IgD-negative memory B cell (primary cell): Measurements from ENCODE around the gene CDH13. TPM values are rescaled to one million over a fixed set of nuclear protein-coding genes. Genes with fewer than 3 reads are reported as not detected.

Source experiments
- H3K27ac Mint-ChIP-seq, 3 donors: one replicate each; pipeline ENCODE4 v1.8.0; 2020 to 2022; ENCODE audit warnings: mild to moderate bottlenecking in 3 of 3, mixed read lengths in 3 of 3, moderate library complexity in 1 of 3
- H3K27me3 Mint-ChIP-seq: one replicate; pipeline ENCODE4 v1.8.0; 2021; ENCODE audit warnings: mixed read lengths
- H3K36me3 Mint-ChIP-seq: one replicate; pipeline ENCODE4 v1.8.0; 2020; ENCODE audit warnings: mild to moderate bottlenecking, mixed read lengths
- H3K4me1 Mint-ChIP-seq, 3 donors: one replicate each; pipeline ENCODE4 v1.8.0; 2020 to 2022; ENCODE audit warnings: mixed read lengths in 3 of 3, mild to moderate bottlenecking in 1 of 3
- H3K4me3 Mint-ChIP-seq, 4 donors: one replicate each; pipeline ENCODE4 v1.8.0; 2020 to 2022; ENCODE audit warnings: mild to moderate bottlenecking in 4 of 4, mixed read lengths in 4 of 4, moderate library complexity in 3 of 4
- H3K9me3 Mint-ChIP-seq, 3 donors: one replicate each; pipeline ENCODE4 v1.8.0; 2020 to 2021; ENCODE audit warnings: mixed read lengths in 3 of 3, mild to moderate bottlenecking in 1 of 3
- polyA plus RNA-seq: library from polyadenylated mRNA; unstranded; fragments of 300-500 nt; fragmentation: Illumina TruSeq; gene quantifications from one replicate; pipeline ENCODE4 v1.2.3, GENCODE V29; 2021

Gene CDH13
- polyA plus RNA-seq, 1 donor from 2014 or later, result 0.23 TPM

- no peaks in the 10 kb centered on the region for H3K9me3 Mint-ChIP-seq
- no peaks in the 10 kb centered on the region for H3K36me3 Mint-ChIP-seq
- H3K27me3 Mint-ChIP-seq, result peaks cover 2% of the 10 kb centered on the region
- no peak overlapping the region for H3K27ac Mint-ChIP-seq
- no peak overlapping the region for H3K4me3 Mint-ChIP-seq
- H3K4me1 Mint-ChIP-seq, result no peaks in the 10 kb centered on the region
Observed at GRCh38 chr16:83348991-83349390, 722.2 kb downstream of the CDH13 start.

DNA sequence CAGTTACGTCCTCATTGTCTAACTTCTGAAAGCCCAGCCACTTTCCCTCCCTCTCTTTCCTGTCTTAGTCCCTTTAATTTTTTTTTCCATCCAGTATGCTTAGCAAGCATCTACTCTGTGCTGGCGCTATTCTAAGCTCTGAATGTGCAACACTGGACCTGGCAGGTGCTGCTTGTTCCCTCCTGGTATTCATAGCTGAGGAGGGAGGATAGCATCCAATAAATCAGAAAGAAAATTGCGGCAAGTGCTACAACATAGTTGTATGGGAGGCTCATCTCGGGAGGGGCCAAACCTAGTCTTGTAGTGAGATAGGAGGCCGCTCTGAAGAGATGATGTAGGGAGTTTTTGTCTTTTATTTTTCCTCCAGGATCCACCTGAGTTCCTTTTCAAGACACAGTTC, 723.7 kb downstream of the CDH13 start:
- H3K9me3 Mint-ChIP-seq, result no peaks in the 10 kb centered on the region
- H3K36me3 Mint-ChIP-seq, result no peaks in the 10 kb centered on the region
- H3K27me3 Mint-ChIP-seq, result peaks cover 3% of the 10 kb centered on the region
- no peak overlapping the region for H3K27ac Mint-ChIP-seq
- no peak overlapping the region for H3K4me3 Mint-ChIP-seq
- no peaks in the 10 kb centered on the region for H3K4me1 Mint-ChIP-seq

DNA sequence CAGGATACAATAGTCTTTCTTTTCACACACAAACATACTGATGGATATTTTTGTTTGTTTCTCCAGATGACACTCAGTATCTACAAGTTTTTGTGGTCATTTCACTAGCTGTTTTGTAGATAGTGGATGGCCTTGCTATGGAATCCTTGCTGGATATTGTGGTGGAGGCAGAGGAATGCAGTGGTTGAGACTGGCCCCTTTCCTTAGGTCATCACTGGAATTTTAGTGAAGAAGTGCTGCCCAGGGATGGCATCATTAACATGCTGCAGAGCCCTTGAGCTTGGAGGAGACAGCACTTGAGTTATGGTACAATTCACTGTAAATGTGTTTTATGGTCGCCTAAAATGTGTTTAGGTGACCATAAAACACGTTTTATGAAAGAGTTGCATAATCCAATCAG, 725.1 kb downstream of the CDH13 start:
- Mint-ChIP-seq H3K4me3 (no peak overlapping the region), H3K27me3 (peaks cover 3% of the 10 kb centered on the region), H3K4me1 (peaks cover 0 to 4% (median 0%) of the 10 kb centered on the region in 3 donors), H3K9me3 (no peaks in the 10 kb centered on the region), H3K27ac (no peak overlapping the region), H3K36me3 (no peaks in the 10 kb centered on the region)

DNA sequence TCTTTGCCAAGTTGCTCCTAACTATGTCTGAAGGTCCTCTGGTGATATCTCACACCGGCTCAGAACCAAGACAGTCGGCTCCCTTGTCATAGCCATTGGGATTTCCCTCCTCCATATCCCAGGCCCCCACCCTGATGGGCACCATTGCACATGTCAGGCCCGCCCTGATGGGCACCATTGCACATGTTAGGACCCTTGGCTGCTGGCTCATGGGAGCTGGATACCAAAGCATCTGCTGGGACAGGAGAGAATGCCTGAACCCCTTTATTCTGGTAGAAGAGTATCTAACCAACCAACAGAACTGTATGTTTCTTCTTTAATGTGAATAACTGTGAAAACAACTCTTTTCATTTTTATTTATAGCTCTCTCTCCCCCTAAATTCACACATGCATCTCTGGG, 726.5 kb downstream of the CDH13 start:
- Mint-ChIP-seq H3K9me3 (no peaks in the 10 kb centered on the region), H3K27me3 (peaks cover 3% of the 10 kb centered on the region), H3K4me3 (no peak overlapping the region), H3K4me1 (peaks cover 0 to 4% (median 0%) of the 10 kb centered on the region in 3 donors), H3K36me3 (no peaks in the 10 kb centered on the region), H3K27ac (no peak overlapping the region)

DNA sequence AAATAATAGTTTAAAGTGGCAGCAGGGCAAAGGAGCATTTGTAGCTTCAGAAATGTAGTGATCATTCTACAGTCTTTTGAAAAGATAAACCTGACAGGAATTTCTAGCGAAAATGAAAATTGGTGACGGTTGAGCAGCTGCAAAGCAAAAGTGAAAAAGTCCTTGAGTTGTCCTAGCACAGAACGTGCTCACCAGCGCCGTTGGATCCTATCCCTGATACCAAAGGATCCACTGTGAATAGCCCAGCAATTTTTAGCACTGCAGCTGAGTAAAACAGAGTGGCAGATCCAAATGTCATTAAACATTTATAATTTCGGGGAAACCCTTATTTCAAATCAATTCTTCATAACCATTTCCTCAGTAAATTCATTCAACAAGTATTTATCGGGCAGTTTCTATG, 727.2 kb downstream of the CDH13 start:
- H3K4me3 Mint-ChIP-seq, result no peak overlapping the region
- no peak overlapping the region for H3K27ac Mint-ChIP-seq
- H3K27me3 Mint-ChIP-seq, result peaks cover 3% of the 10 kb centered on the region
- H3K36me3 Mint-ChIP-seq, result no peaks in the 10 kb centered on the region
- H3K9me3 Mint-ChIP-seq, result no peaks in the 10 kb centered on the region
- peaks cover 0 to 4% (median 0%) of the 10 kb centered on the region in 3 donors for H3K4me1 Mint-ChIP-seq

DNA sequence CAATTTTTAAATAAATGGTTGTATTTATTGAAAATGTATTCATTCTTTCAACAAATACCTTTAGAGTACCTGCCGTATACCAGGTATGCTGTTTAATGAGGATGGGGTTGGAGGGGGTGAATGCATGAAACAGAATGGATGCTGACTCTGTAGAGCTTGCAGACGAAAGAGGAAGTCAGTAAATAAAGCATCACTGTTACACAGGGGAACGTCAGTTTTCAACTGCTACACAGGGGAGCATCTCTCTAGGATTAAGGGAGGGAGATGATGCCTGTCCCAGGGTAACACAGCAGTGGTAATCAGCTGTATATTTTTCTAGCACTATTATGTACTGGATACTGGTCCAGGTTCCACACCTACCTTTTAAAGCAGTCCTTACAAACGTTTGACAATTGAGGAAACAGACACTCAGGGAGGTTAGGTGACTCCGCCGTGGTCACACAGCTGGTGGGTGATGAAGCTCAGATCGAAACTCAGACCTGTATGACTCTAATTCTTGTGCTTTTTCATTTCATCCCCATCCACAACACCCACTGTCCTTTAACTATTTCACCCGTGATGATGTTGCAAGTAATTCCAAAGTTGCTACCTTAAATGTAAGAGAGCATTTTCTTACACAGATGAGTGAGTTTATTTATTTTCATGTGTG, 728.9 kb downstream of the CDH13 start:
- peaks cover 0 to 4% (median 0%) of the 10 kb centered on the region in 3 donors for H3K4me1 Mint-ChIP-seq
- H3K4me3 Mint-ChIP-seq, result no peak overlapping the region
- H3K9me3 Mint-ChIP-seq, result no peaks in the 10 kb centered on the region
- peaks cover 2% of the 10 kb centered on the region for H3K27me3 Mint-ChIP-seq
- H3K36me3 Mint-ChIP-seq, result no peaks in the 10 kb centered on the region
- H3K27ac Mint-ChIP-seq, result no peak overlapping the region

- Mint-ChIP-seq H3K36me3 (no peaks in the 10 kb centered on the region), H3K9me3 (no peaks in the 10 kb centered on the region), H3K4me1 (peaks cover 0 to 4% (median 0%) of the 10 kb centered on the region in 3 donors), H3K27ac (no peak overlapping the region), H3K4me3 (no peak overlapping the region), H3K27me3 (peaks cover 3% of the 10 kb centered on the region)
Observed at GRCh38 chr16:83356266-83356665, 729.5 kb downstream of the CDH13 start.

GRCh38 chr16:83356986-83357385, 730.2 kb downstream of the CDH13 start:
- no peaks in the 10 kb centered on the region for H3K9me3 Mint-ChIP-seq
- no peak overlapping the region for H3K4me3 Mint-ChIP-seq
- peaks cover 3% of the 10 kb centered on the region for H3K27me3 Mint-ChIP-seq
- H3K36me3 Mint-ChIP-seq, result no peaks in the 10 kb centered on the region
- no peak overlapping the region for H3K27ac Mint-ChIP-seq
- peaks cover 0 to 4% (median 0%) of the 10 kb centered on the region in 3 donors for H3K4me1 Mint-ChIP-seq

GRCh38 chr16:83363521-83363920, 736.8 kb downstream of the CDH13 start:
- no peak overlapping the region for H3K4me3 Mint-ChIP-seq
- no peaks in the 10 kb centered on the region for H3K4me1 Mint-ChIP-seq
- no peak overlapping the region for H3K27ac Mint-ChIP-seq
- peaks cover 4% of the 10 kb centered on the region for H3K27me3 Mint-ChIP-seq
- H3K9me3 Mint-ChIP-seq, result peaks cover 0 to 2% (median 0%) of the 10 kb centered on the region in 3 donors
- H3K36me3 Mint-ChIP-seq, result no peaks in the 10 kb centered on the region

GRCh38 chr16:83365166-83365565, 738.4 kb downstream of the CDH13 start:
- H3K36me3 Mint-ChIP-seq, result no peaks in the 10 kb centered on the region

DNA sequence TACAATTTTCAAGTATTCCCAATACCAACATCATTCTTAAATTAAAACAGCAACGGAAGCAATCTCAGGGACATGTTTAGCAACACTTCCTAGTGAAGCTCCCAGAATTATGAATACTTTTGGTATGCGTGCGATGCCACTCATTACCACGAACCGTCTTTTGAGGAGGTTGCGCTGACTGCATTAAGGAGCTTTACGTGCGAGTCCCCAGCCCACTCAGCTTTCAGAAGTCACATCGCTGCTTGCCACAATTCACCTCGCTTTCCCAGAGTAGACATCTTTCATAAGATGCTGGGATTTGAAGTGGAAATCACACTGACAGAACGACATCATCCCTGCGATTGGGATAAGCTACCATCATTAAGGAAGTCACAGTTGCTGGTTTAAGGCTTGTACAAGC, 739.5 kb downstream of the CDH13 start:
- peaks cover 6% of the 10 kb centered on the region for H3K27me3 Mint-ChIP-seq
- peaks cover 0 to 2% (median 2%) of the 10 kb centered on the region in 3 donors for H3K9me3 Mint-ChIP-seq
- H3K4me1 Mint-ChIP-seq, result no peaks in the 10 kb centered on the region
- no peak overlapping the region for H3K27ac Mint-ChIP-seq
- H3K4me3 Mint-ChIP-seq, result no peak overlapping the region
- H3K36me3 Mint-ChIP-seq, result no peaks in the 10 kb centered on the region

More at GRCh38 chr16:83365166-83365565, 738.4 kb downstream of the CDH13 start:
- peaks cover 0 to 2% (median 2%) of the 10 kb centered on the region in 3 donors for H3K9me3 Mint-ChIP-seq
- H3K4me3 Mint-ChIP-seq, result peak overlapping the region in 1 of 4 donors; percentile 38
- H3K27me3 Mint-ChIP-seq, result peaks cover 4% of the 10 kb centered on the region
- H3K4me1 Mint-ChIP-seq, result no peaks in the 10 kb centered on the region
- H3K27ac Mint-ChIP-seq, result peak overlapping the region in 1 of 3 donors; percentile 10

- Mint-ChIP-seq H3K27ac (no peak overlapping the region), H3K4me1 (no peaks in the 10 kb centered on the region), H3K36me3 (no peaks in the 10 kb centered on the region), H3K4me3 (no peak overlapping the region), H3K9me3 (peaks cover 0 to 2% (median 0%) of the 10 kb centered on the region in 3 donors), H3K27me3 (peaks cover 4% of the 10 kb centered on the region)
Observed at GRCh38 chr16:83374979-83375378, 748.2 kb downstream of the CDH13 start.

- H3K4me3 Mint-ChIP-seq, result no peak overlapping the region
- no peaks in the 10 kb centered on the region for H3K4me1 Mint-ChIP-seq
- no peaks in the 10 kb centered on the region for H3K36me3 Mint-ChIP-seq
- peaks cover 5 to 10% (median 8%) of the 10 kb centered on the region in 3 donors for H3K9me3 Mint-ChIP-seq
- H3K27ac Mint-ChIP-seq, result no peak overlapping the region
- H3K27me3 Mint-ChIP-seq, result no peaks in the 10 kb centered on the region
Observed at GRCh38 chr16:83389751-83390150, 763.0 kb downstream of the CDH13 start.

- Mint-ChIP-seq H3K4me1 (no peaks in the 10 kb centered on the region), H3K27ac (no peak overlapping the region), H3K4me3 (no peak overlapping the region), H3K27me3 (no peaks in the 10 kb centered on the region), H3K36me3 (no peaks in the 10 kb centered on the region), H3K9me3 (peaks cover 6 to 10% (median 8%) of the 10 kb centered on the region in 3 donors)
Observed at GRCh38 chr16:83390759-83391158, 764.0 kb downstream of the CDH13 start.

DNA sequence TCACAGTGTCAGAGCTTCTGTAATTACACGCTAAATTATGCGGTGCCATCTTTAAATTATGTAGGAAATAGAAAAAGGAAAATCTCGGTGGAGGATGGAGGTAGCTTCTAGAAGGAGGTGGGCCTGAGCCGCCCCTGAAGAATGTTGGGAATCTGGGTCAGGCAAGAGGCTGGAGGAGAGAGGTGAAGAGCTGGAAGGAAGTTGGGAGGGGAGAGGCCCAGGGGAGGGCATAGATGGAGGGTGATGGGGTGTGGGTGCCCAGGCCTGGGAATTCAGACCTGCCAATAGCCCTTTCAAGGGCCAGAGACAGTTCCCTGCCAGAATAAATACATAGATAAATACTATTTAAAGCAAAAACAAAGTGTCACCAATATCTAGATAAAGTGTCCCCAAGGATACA, 766.0 kb downstream of the CDH13 start:
- Mint-ChIP-seq H3K36me3 (no peaks in the 10 kb centered on the region), H3K27me3 (no peaks in the 10 kb centered on the region), H3K4me3 (no peak overlapping the region), H3K4me1 (no peaks in the 10 kb centered on the region), H3K9me3 (peaks cover 8 to 12% (median 8%) of the 10 kb centered on the region in 3 donors), H3K27ac (no peak overlapping the region)
